Lower leg skin (tissue), 4 donors: Measurements from ENCODE around the gene C4orf51. TPM values are rescaled to one million over a fixed set of nuclear protein-coding genes. Genes with fewer than 3 reads are reported as not detected.
"Not testable (repeated sequence)": the region's sequence is repeated elsewhere in the genome, so short reads cannot be mapped to it uniquely, and the experiment has no call there.

Experiments used
- DNase-seq, 2 donors: peaks; one replicate each; pipeline ENCODE4 v3.0.0-alpha.2; 2019; ENCODE audit warnings: low spot score in 2 of 2
- H3K4me3 ChIP-seq: fragments of 200-600 bp; sonication (generic); 2 replicates; pipeline ENCODE4 v1.5.1; 2017; ENCODE audit warnings: mild to moderate bottlenecking, low read depth; ENCODE audit not compliant: poor library complexity, severe bottlenecking
- CTCF ChIP-seq, 3 donors: fragments of 450-650 bp; IDR thresholded peaks; one replicate each; pipeline ENCODE4 v1.5.1; 2016; ENCODE audit warnings: antibody characterized with exemption in 3 of 3, mild to moderate bottlenecking in 3 of 3, moderate library complexity in 2 of 3
- POLR2A ChIP-seq, 2 donors: fragments of 450-650 bp; IDR thresholded peaks; one replicate each; pipeline ENCODE4 v1.6.1; 2016 to 2017; ENCODE audit warnings: antibody characterized with exemption in 2 of 2, mild to moderate bottlenecking in 1 of 2, moderate library complexity in 1 of 2
- WGBS, 2 donors: methylation state at CpG; one replicate each; pipeline ENCODE4 v1.1.5; 2018; 5-methylcytosine and 5-hydroxymethylcytosine counted together
- intact Hi-C: fragments of 100-400 bp; cut with DNase I; formaldehyde crosslinking; loops from one replicate; pipeline ENCODE4 v1.15.0; 2023; ENCODE audit warnings: low total_unique reads
- total RNA-seq, 4 donors: library from RNA; depleted of rRNA; stranded (reverse); fragments of >200 nt; gene quantifications; one replicate each; pipeline ENCODE4 v1.1.0, GENCODE V29; 2016

The C4orf51 gene
- total RNA-seq, 4 donors from 2014 or later, result not detected

GRCh38 chr4:145679520-145679919 is 426 bp upstream of the C4orf51 start:
- WGBS, 2 donors, result 50% methylated on average over 1 of the region's 1 CpG
- H3K4me3 ChIP-seq, result no peak overlapping the region
- intact Hi-C loops, result no loop called here
- TF ChIP-seq CTCF (IDR thresholded peaks at IDR 0.05) (no peak), POLR2A (IDR thresholded peaks at IDR 0.05) (no peak)
- DNase-seq, result no peak

DNA sequence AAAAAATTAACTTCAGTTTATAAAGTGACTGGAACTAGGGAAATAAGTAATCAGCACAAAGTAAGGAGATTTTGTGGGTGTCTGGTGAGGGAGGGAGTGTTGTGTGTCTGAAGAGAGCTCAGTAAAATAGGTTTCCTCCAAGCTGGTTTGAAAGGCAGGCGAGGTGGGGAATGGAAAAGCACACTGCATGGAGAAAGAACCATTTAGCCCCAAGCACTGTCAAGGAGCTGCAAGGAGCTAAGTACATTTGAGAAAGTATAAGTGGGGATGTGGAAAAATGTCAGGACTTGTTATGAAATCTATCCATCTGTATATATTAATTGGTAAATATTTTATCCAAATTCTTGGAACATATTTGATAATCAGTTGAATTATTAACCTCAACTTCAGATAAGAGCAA is 956 bp downstream of the C4orf51 start:
- intact Hi-C loops, result no loop called here
- no peak for TF ChIP-seq CTCF (IDR thresholded peaks at IDR 0.05)
- TF ChIP-seq POLR2A (IDR thresholded peaks at IDR 0.05), result no peak
- 78 to 92% methylated on average over 1 of the region's 1 CpG for WGBS, 2 donors
- no peak for DNase-seq
- H3K4me3 ChIP-seq, result no peak overlapping the region

GRCh38 chr4:145681518-145681917 is 1.6 kb downstream of the C4orf51 start:
- no peak for DNase-seq
- TF ChIP-seq CTCF (IDR thresholded peaks at IDR 0.05), result no peak
- no peak for TF ChIP-seq POLR2A (IDR thresholded peaks at IDR 0.05)
- intact Hi-C loops, result no loop called here
- H3K4me3 ChIP-seq, result no peak overlapping the region

GRCh38 chr4:145681956-145682355 is 2.0 kb downstream of the C4orf51 start:
- intact Hi-C loops, result no loop called here
- no peak overlapping the region for H3K4me3 ChIP-seq
- DNase-seq, result no peak
- 93 to 98% methylated on average over 1 of the region's 1 CpG for WGBS, 2 donors
- no peak for TF ChIP-seq CTCF (IDR thresholded peaks at IDR 0.05)
- no peak for TF ChIP-seq POLR2A (IDR thresholded peaks at IDR 0.05)

- TF ChIP-seq CTCF (IDR thresholded peaks at IDR 0.05) (no peak), POLR2A (IDR thresholded peaks at IDR 0.05) (no peak)
- no peak overlapping the region for H3K4me3 ChIP-seq
- intact Hi-C loops, result no loop called here
- WGBS, 2 donors, result 40 to 63% methylated on average over 2 of the region's 2 CpGs
- no peak for DNase-seq
Observed at GRCh38 chr4:145686991-145687390, 7.0 kb downstream of the C4orf51 start.

GRCh38 chr4:145690610-145691009 is 10.7 kb downstream of the C4orf51 start:
- intact Hi-C loops, result no loop called here
- TF ChIP-seq CTCF (IDR thresholded peaks at IDR 0.05) (no peak), POLR2A (IDR thresholded peaks at IDR 0.05) (no peak)
- no peak for DNase-seq
- no peak overlapping the region for H3K4me3 ChIP-seq
- 87 to 94% methylated on average over 3 of the region's 3 CpGs for WGBS, 2 donors

DNA sequence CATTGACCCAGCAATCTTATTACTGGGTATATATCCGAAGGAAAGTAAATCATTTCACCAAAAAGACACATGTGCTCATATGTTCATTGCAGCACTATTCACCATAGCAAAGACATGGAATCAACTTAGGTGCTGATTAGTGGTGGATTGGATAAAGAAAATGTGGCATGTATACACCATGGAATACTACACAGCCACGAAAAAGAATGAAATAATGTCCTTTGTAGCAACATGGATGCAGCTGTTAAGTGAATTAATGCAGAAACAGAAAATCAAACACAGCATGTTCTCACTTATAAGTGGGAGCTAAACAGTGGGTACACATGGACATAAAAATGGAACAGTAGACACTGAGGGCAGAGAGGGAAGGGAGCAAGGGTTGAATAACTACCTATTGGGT is 11.5 kb downstream of the C4orf51 start:
- not testable (repeated sequence) for H3K4me3 ChIP-seq, DNase-seq
- 82 to 91% methylated on average over 2 of the region's 2 CpGs for WGBS, 2 donors

More for the DNA sequence above, 11.5 kb downstream of the C4orf51 start:
- intact Hi-C loops, result not testable (repeated sequence)
